HG03064 (cell line): ENCODE measurements around the gene SMG7.

ENCODE experiments used
- ATAC-seq: cut with Tn5 transposase; IDR thresholded peaks from one replicate; pipeline ENCODE4 v1.9.1; 2021; ENCODE audit warnings: low read depth; ENCODE audit not compliant: unreplicated experiment

The SMG7 gene

GRCh38 chr1:183588827-183589226 lies 116.5 kb downstream of the SMG7 start:
- ATAC-seq: no peak

GRCh38 chr1:183589384-183589783 lies 117.1 kb downstream of the SMG7 start:
- ATAC-seq: no peak

GRCh38 chr1:183589874-183590243 lies 117.6 kb downstream of the SMG7 start:
- peak; percentile 28 for ATAC-seq

GRCh38 chr1:183590244-183591191 lies 118.2 kb downstream of the SMG7 start, which contains the start of gene NCF2:
TSS of gene NCF2 (minus strand) at chr1:183590459. CDS start at chr1:183590329, 130 bp downstream.
- ATAC-seq: peak; percentile 65

DNA sequence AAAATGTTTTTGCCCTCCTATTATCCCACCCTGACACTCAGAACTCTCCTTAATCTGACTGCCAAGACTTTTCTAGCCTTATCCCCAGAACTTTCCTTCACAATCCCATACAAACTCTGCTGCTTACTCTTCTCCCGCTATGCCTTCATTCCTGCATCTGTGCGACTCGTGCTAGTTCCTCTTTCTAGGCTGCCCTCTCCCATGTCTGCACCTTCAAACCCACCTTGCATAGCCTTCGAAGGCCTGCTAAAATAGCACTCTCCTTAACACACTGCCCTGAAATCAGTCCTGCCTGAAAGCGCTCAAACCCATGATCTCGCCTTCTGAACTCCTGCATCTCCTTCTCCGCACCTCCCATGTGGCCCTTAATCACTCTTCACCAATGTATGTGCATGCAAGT lies 120.4 kb downstream of the SMG7 start:
- no peak for ATAC-seq

DNA sequence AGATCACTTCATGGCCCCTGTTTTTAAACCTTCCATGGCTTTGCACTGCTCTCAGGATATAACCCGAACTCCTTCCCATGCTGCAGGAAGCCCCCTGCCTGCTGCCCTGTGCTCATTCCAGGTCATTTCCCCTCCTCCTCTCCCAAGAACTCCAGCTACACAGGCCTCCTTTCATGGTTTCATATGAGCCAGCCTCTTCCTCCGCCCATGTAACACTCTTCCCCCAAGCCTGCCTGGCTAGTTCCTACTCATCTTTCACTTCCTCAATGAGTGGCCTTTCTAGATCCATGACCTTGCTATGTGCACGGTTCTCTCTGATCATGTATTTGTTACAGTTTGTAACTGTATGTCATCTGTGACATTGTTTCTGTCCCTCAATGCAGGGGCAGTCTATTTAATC lies 121.1 kb downstream of the SMG7 start:
- ATAC-seq: peak; percentile 53

DNA sequence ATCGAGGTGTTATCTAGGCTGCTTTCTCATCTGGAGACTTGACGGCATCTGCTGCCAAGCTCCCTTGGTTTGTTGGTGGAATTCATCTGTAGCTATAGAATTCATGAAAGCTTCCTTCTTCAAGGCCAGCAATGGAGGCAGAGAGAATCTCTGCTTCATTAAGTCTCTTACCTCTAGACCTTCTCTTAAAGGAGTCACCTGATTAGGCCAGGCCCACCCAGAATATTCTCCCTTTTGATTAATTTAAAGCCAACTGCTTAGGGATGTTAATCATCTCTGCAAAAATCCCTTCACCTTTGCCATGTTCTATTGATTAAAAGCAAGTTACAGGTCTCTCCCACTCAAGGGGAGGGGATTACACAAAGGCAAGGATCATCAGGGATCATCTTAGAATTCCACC lies 123.2 kb downstream of the SMG7 start:
- no peak for ATAC-seq

DNA sequence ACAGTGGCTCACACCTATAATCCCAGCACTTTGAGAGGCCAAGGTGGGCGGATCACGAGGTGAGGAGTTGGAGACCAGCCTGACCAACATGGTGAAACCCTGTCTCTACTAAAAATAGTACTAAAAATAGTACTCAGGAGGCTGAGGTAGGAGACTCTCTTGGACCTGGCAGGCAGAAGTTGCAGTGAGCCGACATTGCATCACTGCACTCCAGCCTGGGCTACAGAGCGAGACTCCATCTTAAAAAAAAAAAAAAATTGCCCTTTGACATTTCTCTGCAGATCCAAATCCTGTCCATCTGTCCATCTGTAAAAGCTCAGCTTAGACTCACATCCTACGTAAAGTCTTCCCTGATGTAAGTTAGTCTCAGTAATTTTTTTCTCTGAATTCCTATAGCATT lies 124.2 kb downstream of the SMG7 start:
- no peak for ATAC-seq

- no peak for ATAC-seq
Measured at GRCh38 chr1:183597656-183598347, 125.5 kb downstream of the SMG7 start.

DNA sequence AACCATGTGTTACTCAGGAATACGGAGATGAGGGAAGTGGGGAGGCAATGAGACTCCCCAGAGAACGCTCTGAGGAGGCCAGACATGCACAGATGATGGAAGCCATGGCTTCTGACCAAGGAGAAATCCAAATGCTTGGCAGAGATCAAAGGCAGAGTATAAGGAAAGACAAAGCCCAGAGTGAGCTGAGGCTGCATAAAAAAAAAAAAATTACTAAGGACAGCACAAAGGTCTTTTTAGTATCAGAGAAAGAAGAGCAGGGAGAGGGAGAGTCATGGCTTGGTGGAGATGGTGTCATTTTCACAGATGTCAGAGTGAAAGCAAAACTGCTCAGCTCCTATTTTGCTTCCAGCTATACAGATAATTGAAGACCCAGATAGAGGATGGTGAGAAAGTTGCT lies 126.1 kb downstream of the SMG7 start:
- peak; percentile 77 for ATAC-seq

DNA sequence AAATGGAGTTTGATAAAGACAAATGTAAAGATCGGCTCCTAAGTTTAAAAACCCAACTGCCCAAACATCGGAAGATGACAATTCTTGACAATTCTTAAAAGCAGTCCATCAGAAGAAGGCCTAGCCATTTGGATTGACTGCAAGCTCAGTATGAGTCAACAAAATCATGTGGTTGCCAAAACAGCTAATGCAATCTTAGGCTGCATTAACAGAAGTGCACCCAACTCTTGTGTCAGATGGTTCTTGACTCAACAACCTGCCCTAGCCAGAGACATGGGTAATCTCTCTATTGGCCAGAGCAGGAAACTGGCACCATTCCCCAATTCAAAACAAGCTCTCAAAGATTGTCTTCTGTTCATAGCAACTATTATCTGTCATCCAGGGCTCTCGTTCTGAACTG lies 127.8 kb downstream of the SMG7 start:
- ATAC-seq: no peak

DNA sequence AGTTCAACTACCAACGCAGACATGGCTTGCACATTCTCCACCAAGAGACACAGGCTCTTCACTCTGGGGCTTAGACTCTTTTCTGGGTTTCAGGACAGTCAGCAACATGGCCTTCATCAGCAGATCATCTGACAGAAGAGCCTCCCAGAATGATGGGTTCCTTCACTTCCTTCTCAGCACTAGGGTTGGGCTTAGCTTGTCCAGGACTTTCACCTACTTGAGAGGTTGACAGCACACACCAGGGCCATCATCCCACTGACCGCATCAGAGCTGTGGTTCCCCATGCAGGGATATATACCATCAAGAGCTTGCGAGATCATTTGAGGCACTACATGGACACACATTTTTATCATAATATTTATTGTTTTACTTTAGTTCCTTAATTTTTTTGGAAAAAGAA lies 128.3 kb downstream of the SMG7 start:
- ATAC-seq: no peak

GRCh38 chr1:183602510-183602909 lies 130.2 kb downstream of the SMG7 start:
- no peak for ATAC-seq
